Measurements from ENCODE around the gene PPP1R7. TPM values are rescaled to one million over a fixed set of nuclear protein-coding genes. Genes with fewer than 3 reads are reported as not detected.

PPP1R7 gene
- total RNA-seq, 1 donor from 2014 or later: 55.5 TPM

DNA sequence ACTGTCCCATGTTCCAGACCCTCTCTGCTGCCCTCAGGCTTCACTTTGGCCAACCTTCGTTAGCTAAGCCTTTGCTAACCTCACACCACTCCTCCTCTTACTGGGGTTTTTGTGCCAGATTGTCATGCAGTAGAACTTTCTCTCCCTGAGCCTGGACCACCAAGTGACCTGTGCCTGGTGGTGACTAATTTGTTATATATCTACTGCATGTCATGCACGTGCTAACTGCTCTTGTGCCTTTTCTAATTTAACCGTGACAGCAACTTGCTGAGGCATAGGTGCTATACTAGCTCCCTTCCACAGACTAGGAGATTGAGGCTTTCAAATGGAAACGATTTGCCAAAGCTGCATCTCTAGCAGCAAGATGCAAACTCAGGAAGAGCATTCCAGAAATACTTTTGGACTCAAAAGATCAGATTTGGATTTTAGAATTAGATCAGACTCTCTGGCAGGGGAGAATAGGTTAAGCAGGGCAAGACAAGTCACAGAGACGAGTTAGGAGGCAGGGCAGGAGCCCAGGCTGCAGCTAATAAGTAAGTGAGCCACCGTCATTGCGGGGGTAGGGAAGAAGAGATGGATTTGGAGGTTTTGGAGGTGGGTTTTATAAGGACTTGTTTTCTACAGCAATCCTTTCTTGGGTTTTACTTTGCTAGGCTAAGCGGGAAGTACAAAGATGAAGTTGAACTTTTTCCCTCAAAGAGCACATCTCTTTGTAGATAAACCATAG, 1.8 kb downstream of the PPP1R7 start:
- no peak for DNase-seq (ENCODE audit: extremely low spot score, unreplicated experiment)
- Mint-ChIP-seq H3K9me3 (ENCODE audit: unreplicated experiment) (no peaks in the 10 kb centered on the region), H3K36me3 (ENCODE audit: unreplicated experiment) (peaks cover 3% of the 10 kb centered on the region), H3K4me1 (ENCODE audit: unreplicated experiment) (peaks cover 24% of the 10 kb centered on the region), H3K4me3 (ENCODE audit: unreplicated experiment) (peak overlapping the region; percentile 90), H3K27ac (ENCODE audit: unreplicated experiment) (no peak overlapping the region), H3K27me3 (ENCODE audit: unreplicated experiment) (no peaks in the 10 kb centered on the region)
- no peak for TF ChIP-seq CTCF (IDR thresholded peaks at IDR 0.05)

- Mint-ChIP-seq H3K27me3 (ENCODE audit: unreplicated experiment) (no peaks in the 10 kb centered on the region), H3K4me3 (ENCODE audit: unreplicated experiment) (no peak overlapping the region), H3K9me3 (ENCODE audit: unreplicated experiment) (no peaks in the 10 kb centered on the region), H3K4me1 (ENCODE audit: unreplicated experiment) (peaks cover 19% of the 10 kb centered on the region), H3K27ac (ENCODE audit: unreplicated experiment) (no peak overlapping the region), H3K36me3 (ENCODE audit: unreplicated experiment) (peaks cover 3% of the 10 kb centered on the region)
- no peak for DNase-seq (ENCODE audit: extremely low spot score, unreplicated experiment)
- no peak for TF ChIP-seq CTCF (IDR thresholded peaks at IDR 0.05)
Measured at GRCh38 chr2:241153616-241154015, 3.3 kb downstream of the PPP1R7 start.

DNA sequence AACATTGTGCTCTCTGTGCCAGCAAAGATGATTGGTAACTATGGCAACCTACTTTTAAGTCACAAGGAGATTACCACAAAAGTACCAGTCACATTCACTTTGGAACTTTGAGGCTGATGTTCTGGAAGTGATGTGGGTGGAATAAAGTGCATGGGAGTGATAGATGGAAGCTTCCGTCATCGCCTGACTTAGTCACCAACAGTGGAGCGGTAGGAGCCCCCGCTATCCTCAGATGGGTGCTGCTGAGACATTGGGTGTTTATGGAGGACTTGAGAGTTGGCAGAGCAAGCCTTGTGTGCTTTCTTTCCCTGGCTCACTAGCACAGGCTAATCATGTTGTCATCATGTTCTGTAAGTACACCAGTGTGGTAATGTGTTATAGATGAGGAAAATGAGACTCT, 4.6 kb downstream of the PPP1R7 start:
- H3K27me3 Mint-ChIP-seq (ENCODE audit: unreplicated experiment): no peaks in the 10 kb centered on the region
- peaks cover 19% of the 10 kb centered on the region for H3K4me1 Mint-ChIP-seq (ENCODE audit: unreplicated experiment)
- H3K36me3 Mint-ChIP-seq (ENCODE audit: unreplicated experiment): peaks cover 9% of the 10 kb centered on the region
- no peaks in the 10 kb centered on the region for H3K9me3 Mint-ChIP-seq (ENCODE audit: unreplicated experiment)
- no peak for DNase-seq (ENCODE audit: extremely low spot score, unreplicated experiment)
- H3K27ac Mint-ChIP-seq (ENCODE audit: unreplicated experiment): no peak overlapping the region
- no peak overlapping the region for H3K4me3 Mint-ChIP-seq (ENCODE audit: unreplicated experiment)
- no peak for TF ChIP-seq CTCF (IDR thresholded peaks at IDR 0.05)

DNA sequence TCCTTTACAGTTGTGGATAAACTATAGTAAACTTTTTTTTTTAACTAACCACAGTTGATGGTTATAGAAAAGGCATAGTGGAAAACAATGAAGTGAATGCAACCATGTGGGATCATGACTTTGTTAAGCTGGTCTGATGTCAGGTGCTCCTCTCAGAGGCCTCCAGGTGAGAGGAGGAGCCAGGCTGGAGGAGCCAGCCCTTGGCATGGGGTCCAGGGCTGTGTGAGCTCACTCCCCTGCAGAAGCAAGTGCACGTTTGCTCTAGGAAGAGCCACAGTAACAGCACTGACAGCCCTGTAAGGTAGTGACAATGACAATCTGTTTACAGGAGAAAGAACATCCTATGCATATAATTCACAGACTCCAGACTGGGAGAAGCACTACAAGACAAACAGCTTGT, 5.7 kb downstream of the PPP1R7 start:
- Mint-ChIP-seq H3K27ac (ENCODE audit: unreplicated experiment) (no peak overlapping the region), H3K27me3 (ENCODE audit: unreplicated experiment) (no peaks in the 10 kb centered on the region), H3K4me1 (ENCODE audit: unreplicated experiment) (peaks cover 14% of the 10 kb centered on the region), H3K9me3 (ENCODE audit: unreplicated experiment) (no peaks in the 10 kb centered on the region), H3K36me3 (ENCODE audit: unreplicated experiment) (peaks cover 11% of the 10 kb centered on the region), H3K4me3 (ENCODE audit: unreplicated experiment) (no peak overlapping the region)
- DNase-seq (ENCODE audit: extremely low spot score, unreplicated experiment): no peak
- no peak for TF ChIP-seq CTCF (IDR thresholded peaks at IDR 0.05)

GRCh38 chr2:241156971-241157441, 6.7 kb downstream of the PPP1R7 start:
- Mint-ChIP-seq H3K27ac (ENCODE audit: unreplicated experiment) (no peak overlapping the region), H3K4me1 (ENCODE audit: unreplicated experiment) (peaks cover 9% of the 10 kb centered on the region), H3K4me3 (ENCODE audit: unreplicated experiment) (no peak overlapping the region), H3K9me3 (ENCODE audit: unreplicated experiment) (no peaks in the 10 kb centered on the region), H3K36me3 (ENCODE audit: unreplicated experiment) (peaks cover 12% of the 10 kb centered on the region), H3K27me3 (ENCODE audit: unreplicated experiment) (no peaks in the 10 kb centered on the region)
- no peak for TF ChIP-seq CTCF (IDR thresholded peaks at IDR 0.05)
- DNase-seq (ENCODE audit: extremely low spot score, unreplicated experiment): no peak

Measured in osteocyte (in vitro differentiated cells).